Skin epidermis (tissue), 12 donors: ENCODE measurements around the gene LHX2.

Experiments used
- H3K27ac ChIP-seq, 21 experiments: fragments of 200-600 bp; sonication (generic) in 11 of 21; one replicate each; pipeline ENCODE4 v1.5.0; 2020; ENCODE audit warnings: mild to moderate bottlenecking in 3 of 21, inconsistent platforms in 2 of 21, moderate library complexity in 2 of 21
- H3K4me3 ChIP-seq, 7 experiments: fragments of 200-600 bp; sonication (generic) in 2 of 7; one replicate each; pipeline ENCODE4 v1.5.0; 2020; ENCODE audit warnings: inconsistent platforms in 2 of 7, mild to moderate bottlenecking in 2 of 7, moderate library complexity in 1 of 7

The LHX2 gene

DNA sequence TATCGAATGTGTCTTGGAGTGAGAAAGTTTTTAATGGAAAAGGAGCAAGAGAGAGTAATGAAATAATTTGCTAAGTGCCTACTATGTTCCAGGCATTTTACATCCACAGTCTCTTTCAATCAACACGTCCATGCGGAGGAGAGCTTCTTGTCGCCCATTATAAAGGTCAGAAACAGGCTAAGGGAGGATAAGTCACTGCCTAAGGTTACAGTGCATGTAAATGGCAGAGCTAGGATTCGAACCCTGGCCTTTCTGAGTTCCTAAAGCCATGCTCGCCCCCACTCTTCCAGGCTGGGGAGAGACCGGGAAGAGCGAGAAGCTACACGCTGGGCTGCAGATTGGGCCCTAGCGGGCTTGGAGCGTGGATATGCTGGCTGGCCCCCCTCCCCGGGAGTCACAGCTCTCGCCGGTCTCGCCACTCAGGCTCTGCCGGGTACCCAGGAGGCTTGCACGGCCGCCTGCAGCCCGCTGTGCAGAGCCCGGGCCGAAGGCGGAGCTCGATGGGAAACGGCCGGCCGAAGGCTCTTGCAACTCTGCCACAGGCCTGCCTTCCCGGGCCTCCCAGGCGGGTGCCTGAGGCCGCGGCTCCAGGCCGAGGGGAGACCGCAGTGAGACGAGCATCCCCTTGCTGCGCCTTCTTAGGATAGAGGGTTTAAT, 775 bp upstream of the LHX2 start:
- peak overlapping the region in 1 of 21 experiments; percentile 21 for H3K27ac ChIP-seq
- peak overlapping the region; percentile 6 to 42 (median 33) for H3K4me3 ChIP-seq

- peak overlapping the region in 4 of 21 experiments; percentile 31 to 76 (median 48) for H3K27ac ChIP-seq
- peak overlapping the region; percentile 18 to 42 (median 36) for H3K4me3 ChIP-seq
Observed at GRCh38 chr9:124012368-124013301, 1.1 kb downstream of the LHX2 start.

DNA sequence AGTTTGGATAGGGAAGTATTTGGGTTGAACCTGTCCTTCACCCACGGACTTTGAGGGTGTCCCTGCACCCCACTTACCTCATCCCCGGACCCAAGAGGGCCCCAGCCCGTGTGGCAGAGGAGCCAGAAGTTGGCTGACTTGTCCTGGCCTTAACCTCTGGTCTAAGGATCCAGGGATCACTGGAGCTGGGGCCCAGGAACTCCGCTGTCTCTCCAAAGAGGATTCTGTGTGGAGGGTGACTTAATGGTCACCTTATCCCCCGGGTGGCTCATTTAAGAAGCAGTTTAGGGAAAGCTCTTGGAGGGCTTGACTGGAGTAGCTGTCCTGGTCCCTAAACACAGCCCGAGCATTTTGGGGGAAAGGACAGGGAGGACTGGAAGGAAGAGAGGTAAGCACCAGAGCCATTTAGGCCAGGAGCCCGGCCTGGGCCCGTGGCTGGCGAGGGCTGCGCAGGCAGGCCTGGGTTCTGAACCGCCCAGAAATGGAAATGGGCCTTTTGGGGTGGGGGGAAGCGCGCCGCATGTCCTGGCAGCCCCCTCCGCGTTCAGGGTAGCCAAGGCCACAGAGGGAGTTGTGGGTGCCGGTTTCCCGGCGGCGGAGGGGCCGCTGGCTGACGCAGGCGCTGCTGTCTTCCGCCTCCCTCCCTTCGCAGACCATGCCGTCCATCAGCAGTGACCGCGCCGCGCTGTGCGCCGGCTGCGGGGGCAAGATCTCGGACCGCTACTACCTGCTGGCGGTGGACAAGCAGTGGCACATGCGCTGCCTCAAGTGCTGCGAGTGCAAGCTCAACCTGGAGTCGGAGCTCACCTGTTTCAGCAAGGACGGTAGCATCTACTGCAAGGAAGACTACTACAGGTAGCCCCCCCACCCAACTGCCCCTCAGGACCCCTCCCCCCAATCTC, 2.0 kb downstream of the LHX2 start:
- Histone ChIP-seq H3K4me3 (peak overlapping the region in 3 of 7 experiments; percentile 38 to 42 (median 42)), H3K27ac (peak overlapping the region in 4 of 21 experiments; percentile 31 to 76 (median 48))

- no peak overlapping the region for H3K27ac ChIP-seq
Observed at GRCh38 chr9:124014211-124014955, 2.8 kb downstream of the LHX2 start.

DNA sequence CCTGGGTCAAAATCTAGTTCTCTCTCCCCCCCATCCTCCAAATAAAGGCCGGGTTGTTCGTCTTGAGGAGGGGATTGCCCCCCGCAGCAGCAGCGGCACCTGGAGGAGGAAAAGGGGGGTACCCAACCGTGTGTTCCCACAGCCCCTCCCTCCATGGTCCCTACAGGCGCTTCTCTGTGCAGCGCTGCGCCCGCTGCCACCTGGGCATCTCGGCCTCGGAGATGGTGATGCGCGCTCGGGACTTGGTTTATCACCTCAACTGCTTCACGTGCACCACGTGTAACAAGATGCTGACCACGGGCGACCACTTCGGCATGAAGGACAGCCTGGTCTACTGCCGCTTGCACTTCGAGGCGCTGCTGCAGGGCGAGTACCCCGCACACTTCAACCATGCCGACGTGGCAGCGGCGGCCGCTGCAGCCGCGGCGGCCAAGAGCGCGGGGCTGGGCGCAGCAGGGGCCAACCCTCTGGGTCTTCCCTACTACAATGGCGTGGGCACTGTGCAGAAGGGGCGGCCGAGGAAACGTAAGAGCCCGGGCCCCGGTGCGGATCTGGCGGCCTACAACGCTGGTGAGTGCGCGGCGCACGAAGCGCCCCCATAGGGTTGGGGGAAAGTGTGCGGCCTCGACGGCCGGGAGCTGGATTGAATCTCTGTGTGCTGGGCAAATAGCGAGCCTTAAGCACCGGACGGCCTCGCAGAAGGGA, 3.5 kb downstream of the LHX2 start:
- Histone ChIP-seq H3K27ac (peak overlapping the region in 3 of 21 experiments; percentile 15 to 69 (median 59)), H3K4me3 (peak overlapping the region in 1 of 7 experiments; percentile 29)

More at GRCh38 chr9:124014211-124014955, 2.8 kb downstream of the LHX2 start:
- H3K4me3 ChIP-seq = no peak overlapping the region

DNA sequence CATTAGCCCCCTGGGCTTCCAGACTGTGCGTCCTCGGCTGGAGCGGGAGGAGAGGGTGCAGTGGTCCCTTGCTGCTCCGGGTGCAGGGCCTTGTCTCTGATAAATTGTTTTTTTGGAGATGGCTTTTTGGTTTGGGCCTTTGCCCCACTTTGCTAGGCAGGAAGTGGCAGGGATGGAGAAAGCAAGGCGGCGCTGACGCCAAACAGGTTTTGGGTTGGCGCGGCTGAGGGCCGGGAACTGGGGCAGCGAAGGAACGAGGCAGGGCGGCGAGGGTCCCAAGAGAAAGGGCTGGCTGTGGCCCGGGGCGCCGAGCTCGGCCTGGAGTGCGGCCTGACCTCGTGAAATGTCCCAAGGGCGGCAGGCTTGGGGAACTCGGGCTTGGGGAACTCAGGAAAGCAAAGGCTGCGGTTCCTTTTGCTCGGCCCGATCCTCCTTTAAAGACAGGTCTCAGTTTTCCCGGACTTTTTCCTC, 4.1 kb downstream of the LHX2 start:
- peak overlapping the region in 4 of 21 experiments; percentile 11 to 69 (median 37) for H3K27ac ChIP-seq

GRCh38 chr9:124016175-124017050, 4.8 kb downstream of the LHX2 start:
- H3K27ac ChIP-seq = peak overlapping the region in 4 of 21 experiments; percentile 51 to 74 (median 68)
- peak overlapping the region in 2 of 7 experiments; percentile 1 to 29 for H3K4me3 ChIP-seq

More for the DNA sequence above, 4.1 kb downstream of the LHX2 start:
- peak overlapping the region in 2 of 7 experiments; percentile 0 to 29 for H3K4me3 ChIP-seq

DNA sequence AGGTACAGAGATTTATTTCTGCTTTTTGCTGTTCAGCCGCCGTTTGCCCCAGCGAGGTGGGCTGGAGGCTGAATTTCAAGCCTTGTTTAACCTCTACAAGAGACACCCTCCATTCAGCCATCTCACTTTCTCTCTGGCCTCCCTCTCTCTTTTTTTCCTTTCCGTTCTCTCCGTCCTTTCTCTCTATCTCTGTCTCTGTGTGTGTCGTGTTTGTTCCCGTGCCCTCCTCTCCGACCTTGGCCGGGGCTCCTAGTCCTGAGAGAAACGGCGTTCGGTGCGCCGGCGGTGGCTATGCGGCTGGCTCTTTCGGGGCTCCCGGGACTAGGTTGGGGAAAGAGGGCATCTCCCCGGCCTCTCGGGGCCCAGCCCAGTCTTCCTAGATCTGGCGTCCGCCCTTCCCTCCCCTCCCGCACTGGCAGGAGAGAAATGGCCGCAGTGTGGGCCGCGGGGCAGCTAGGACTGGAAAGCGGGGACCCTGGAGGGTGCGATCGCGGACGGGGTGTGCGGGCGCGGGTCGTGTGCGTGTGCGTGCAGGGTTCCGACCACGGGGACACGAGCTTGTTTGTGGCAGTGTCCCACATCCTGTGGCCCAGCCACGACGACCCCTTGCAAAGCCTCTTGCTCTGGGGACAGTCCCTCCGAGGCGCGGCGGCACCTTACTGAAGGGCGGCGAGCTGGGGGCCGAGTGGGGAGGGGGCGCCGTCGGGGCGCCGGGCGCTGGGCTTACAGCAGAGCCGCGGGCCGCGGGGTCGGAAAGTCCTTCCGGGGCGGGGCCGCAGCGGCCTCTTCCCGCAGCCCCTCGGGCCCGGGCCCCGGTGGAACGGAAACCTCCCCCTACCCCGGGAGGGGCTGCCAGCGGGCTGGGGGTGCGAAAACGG, 5.7 kb downstream of the LHX2 start:
- H3K27ac ChIP-seq = peak overlapping the region in 6 of 21 experiments; percentile 22 to 74 (median 58)
- H3K4me3 ChIP-seq = peak overlapping the region in 6 of 7 experiments; percentile 2 to 35 (median 21)

DNA sequence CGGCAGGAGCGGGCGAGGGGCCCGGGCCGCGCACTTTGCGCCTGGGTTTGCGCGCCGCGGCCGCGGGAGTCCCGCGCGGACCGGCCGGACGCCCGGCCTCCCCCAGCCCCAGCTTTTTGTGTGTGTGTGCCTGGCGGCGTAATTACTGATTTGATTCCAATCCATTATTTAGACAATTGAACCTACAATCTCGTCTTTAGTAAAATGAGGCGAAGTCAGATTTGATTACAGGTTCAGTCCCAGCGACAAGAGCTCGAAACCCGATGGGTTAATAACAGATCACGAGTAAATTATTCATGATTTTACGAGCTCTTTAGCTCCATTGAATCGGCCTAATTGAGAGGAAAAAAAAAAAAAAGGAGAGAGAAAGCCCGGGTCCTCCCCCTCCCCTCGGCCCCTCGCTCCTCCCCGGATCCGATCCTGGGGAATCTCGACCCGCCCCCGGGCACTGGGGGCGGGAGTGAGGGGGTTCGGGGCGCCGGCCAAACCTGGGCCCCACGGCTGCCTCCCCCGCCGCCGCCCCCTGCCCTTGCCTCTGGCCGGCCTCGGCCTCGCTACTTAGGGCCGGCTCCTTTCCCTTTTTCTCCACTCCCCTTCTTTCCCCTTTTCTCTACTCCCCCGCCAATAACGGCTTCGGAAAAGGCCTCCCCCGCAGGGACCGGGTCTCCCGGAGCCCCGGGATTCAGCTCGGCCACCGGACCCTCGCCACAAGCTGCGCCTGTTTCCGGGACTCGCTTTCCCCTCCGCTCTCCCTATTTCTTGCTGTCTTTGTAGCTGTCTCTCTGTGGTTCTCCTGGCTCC, 6.6 kb downstream of the LHX2 start:
- H3K27ac ChIP-seq = peak overlapping the region in 8 of 21 experiments; percentile 17 to 74 (median 44)
- peak overlapping the region; percentile 2 to 35 (median 14) for H3K4me3 ChIP-seq

DNA sequence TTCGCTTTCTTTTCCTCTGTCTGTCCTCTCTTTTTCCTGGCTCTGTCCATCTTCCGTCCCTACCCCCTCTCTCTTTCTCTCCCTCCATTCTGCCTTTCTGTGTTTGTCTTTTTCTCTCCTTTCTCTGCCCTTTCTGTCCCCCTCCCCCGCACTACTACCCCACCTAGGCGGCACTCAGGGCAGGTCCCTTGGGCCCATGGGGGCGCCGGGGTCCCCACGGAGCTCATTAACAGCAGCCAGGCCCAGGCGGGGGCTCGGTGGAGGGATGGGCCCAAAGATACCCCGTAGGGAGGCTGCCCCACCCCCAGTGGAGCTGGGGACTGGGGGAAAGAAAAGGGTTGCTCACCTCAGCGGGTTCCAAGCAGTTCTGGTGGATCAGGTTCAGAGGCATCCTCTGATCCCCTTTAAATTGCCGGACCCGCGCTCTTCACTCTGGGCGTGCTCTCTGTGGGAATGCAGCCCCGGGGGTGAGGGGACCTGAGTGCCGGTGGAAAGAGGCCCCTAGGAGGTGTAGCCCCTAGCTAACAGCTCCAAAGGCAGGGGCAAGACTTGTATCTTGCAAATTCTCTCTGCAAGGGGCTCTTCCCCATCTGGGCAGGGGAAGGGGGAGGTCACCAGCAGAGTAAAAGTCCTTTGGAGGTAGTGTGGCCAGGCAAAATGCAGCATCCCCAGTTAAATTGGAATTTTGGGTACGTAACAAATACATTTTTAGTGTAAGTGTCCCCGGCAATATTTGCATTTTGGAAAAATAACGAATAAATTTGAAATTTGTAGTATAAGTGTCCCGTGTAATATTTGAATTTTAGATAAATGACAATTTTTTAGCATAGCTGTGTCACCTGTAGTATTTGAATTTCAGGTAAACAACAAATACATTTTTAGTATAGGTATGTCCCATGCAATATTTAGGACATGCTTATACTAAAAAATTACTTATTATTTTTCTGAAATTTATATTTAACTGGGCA, 7.4 kb downstream of the LHX2 start:
- Histone ChIP-seq H3K27ac (peak overlapping the region in 6 of 21 experiments; percentile 6 to 71 (median 28)), H3K4me3 (peak overlapping the region in 4 of 7 experiments; percentile 7 to 35 (median 22))

- Histone ChIP-seq H3K4me3 (no peak overlapping the region), H3K27ac (no peak overlapping the region)
Observed at GRCh38 chr9:124019771-124020519, 8.4 kb downstream of the LHX2 start.

GRCh38 chr9:124020520-124021384, 9.2 kb downstream of the LHX2 start:
- no peak overlapping the region for H3K4me3 ChIP-seq
- no peak overlapping the region for H3K27ac ChIP-seq
